Ishikawa (cell line): ENCODE data around the gene SLC45A1.

Experiments used
- CEBPB ChIP-seq: IDR thresholded peaks from 2 replicates; pipeline ENCODE4 v1.6.1; 2012
- CREB1 ChIP-seq: IDR thresholded peaks from 2 replicates; pipeline ENCODE4 v1.6.1; 2012; ENCODE audit warnings: low read depth
- EGR1 ChIP-seq: IDR thresholded peaks from 2 replicates; pipeline ENCODE4 v1.6.1; 2012
- EP300 ChIP-seq: IDR thresholded peaks from 2 replicates; pipeline ENCODE4 v1.6.1; 2012; ENCODE audit warnings: borderline replicate concordance
- FOXM1 ChIP-seq: IDR thresholded peaks from 2 replicates; pipeline ENCODE4 v1.6.1; 2012; ENCODE audit warnings: low read depth, borderline replicate concordance
- NFIC ChIP-seq: IDR thresholded peaks from 2 replicates; pipeline ENCODE4 v1.6.1; 2012
- RAD21 ChIP-seq: IDR thresholded peaks from 2 replicates; pipeline ENCODE4 v1.6.1; 2012; ENCODE audit warnings: low read depth
- REST ChIP-seq: IDR thresholded peaks from 2 replicates; pipeline ENCODE4 v1.6.1; 2012; ENCODE audit warnings: low read depth, mild to moderate bottlenecking
- TAF1 ChIP-seq: IDR thresholded peaks from 2 replicates; pipeline ENCODE4 v1.6.1; 2012; ENCODE audit warnings: low read depth, mild to moderate bottlenecking
- TCF12 ChIP-seq: IDR thresholded peaks from 2 replicates; pipeline ENCODE4 v1.6.1; 2012; ENCODE audit warnings: low read depth
- TEAD4 ChIP-seq: IDR thresholded peaks from 2 replicates; pipeline ENCODE4 v1.6.1; 2012
- YY1 ChIP-seq: IDR thresholded peaks from 2 replicates; pipeline ENCODE4 v1.6.1; 2012; ENCODE audit warnings: low read depth
- ZBTB7A ChIP-seq: IDR thresholded peaks from 2 replicates; pipeline ENCODE4 v1.6.1; 2012; ENCODE audit warnings: low read depth
- TF ChIP-seq, protein P1 (sequence below): IDR thresholded peaks from 2 replicates; pipeline ENCODE4 v1.6.1; 2012
- TF ChIP-seq, protein P2 (sequence below): IDR thresholded peaks from 2 replicates; pipeline ENCODE4 v1.6.1; 2012

The SLC45A1 gene

DNA sequence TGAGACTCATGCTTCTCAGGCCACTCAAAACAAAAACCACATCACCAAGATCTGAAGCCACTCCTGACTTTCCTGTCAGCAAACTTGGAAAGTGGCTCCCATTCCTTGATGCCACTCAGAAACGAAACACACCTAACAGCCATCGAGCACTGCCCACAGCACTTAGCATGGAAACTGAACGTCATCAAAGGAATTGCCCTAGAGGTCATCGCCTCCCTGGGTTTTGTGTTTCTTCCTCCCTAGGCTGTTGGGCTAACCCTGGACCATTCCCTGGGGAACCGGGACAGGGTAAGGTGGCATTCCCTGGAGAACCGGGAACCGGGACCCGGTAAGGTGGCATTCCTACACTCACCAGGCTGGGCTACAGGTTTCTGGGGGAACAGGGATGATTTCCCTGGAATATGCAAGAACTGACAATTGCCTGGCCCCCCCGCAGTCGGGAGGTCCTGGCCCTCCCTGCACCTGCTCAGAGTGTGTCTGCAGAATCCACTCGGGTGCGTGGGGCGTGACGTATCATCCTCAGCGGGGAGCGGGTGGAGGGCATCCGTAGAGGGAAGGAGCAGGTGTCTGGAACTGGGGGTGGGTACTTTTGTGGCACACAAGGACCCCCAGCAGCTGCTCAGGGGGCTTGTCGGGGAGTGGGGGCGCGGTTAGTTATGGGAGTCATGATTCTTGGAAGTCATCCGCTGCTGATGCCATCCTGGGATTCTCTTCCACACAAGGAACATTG is 30.3 kb downstream of the SLC45A1 start:
- TF ChIP-seq, protein P1, sequence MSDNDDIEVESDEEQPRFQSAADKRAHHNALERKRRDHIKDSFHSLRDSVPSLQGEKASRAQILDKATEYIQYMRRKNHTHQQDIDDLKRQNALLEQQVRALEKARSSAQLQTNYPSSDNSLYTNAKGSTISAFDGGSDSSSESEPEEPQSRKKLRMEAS, result no peak
- TF ChIP-seq TAF1 (no peak), CEBPB (no peak), TEAD4 (no peak), FOXM1 (no peak)

DNA sequence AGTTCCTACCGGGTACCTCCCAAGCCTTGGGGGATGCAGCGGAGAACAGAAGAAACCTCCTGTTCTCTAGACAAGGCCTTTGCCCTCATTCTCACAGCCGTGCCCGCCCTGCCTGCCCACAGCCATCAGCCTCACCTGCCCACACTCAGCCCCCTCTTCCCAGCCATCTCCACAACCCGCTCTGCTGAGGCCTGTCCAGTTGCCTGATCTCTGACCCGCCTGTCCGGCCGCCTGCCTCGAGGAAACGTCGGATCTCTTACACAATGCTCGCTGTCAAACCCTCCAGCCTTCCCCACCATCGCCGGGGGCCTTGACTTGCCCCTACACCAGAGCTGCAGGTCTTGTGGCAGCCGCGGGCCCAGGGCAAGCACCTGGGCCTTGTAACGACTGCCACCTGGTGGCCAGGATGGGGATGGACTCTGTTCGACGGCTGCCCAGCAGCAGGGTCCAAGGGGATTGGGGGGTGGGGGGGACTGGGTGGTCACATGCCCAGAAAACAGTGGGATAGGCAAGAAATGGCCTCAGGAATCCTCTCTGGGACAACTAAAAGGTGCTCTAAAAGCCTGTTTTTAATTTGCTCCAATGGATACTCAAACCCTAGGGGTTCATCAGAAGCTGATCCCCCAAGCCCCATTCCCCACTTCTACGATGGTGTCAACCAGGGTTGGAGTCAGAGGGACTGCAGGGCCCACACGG is 31.0 kb downstream of the SLC45A1 start:
- TF ChIP-seq CREB1 (no peak), YY1 (0 out of 2 replicates have a peak, but pooled peaks have one; percentile 20), RAD21 (peak; percentile 82), CEBPB (no peak), ZBTB7A (peak; percentile 61; the same call in 1 of the 2 replicates), EP300 (no peak), TCF12 (no peak)

- TF ChIP-seq TAF1 (no peak), REST (no peak), RAD21 (no peak), NFIC (no peak)
Observed at GRCh38 chr1:8349473-8349865, 31.6 kb downstream of the SLC45A1 start.

GRCh38 chr1:8349961-8350360 is 32.0 kb downstream of the SLC45A1 start:
- TF ChIP-seq TEAD4 (no peak), CREB1 (no peak), ZBTB7A (no peak), CEBPB (no peak), EP300 (no peak), EGR1 (no peak), REST (no peak), YY1 (no peak), NFIC (no peak), FOXM1 (no peak), RAD21 (no peak), TCF12 (no peak), TAF1 (no peak)
- TF ChIP-seq, protein P1, result no peak
- TF ChIP-seq, protein P2, sequence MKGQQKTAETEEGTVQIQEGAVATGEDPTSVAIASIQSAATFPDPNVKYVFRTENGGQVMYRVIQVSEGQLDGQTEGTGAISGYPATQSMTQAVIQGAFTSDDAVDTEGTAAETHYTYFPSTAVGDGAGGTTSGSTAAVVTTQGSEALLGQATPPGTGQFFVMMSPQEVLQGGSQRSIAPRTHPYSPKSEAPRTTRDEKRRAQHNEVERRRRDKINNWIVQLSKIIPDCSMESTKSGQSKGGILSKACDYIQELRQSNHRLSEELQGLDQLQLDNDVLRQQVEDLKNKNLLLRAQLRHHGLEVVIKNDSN, result no peak

GRCh38 chr1:8350914-8351684 is 33.2 kb downstream of the SLC45A1 start:
- TF ChIP-seq FOXM1, result no peak
- TF ChIP-seq CEBPB, result no peak
- TF ChIP-seq, protein P2, result no peak
- TF ChIP-seq TEAD4, result no peak
- no peak for TF ChIP-seq YY1
- no peak for TF ChIP-seq ZBTB7A
- TF ChIP-seq RAD21, result no peak
- no peak for TF ChIP-seq CREB1
- no peak for TF ChIP-seq TCF12
- TF ChIP-seq EGR1, result no peak
- no peak for TF ChIP-seq NFIC
- TF ChIP-seq REST, result no peak
- TF ChIP-seq EP300, result no peak
- TF ChIP-seq, protein P1, result no peak
- no peak for TF ChIP-seq TAF1
